ENCODE measurements around the gene IL4R. TPM values are rescaled to one million over a fixed set of nuclear protein-coding genes. Genes with fewer than 3 reads are reported as not detected.

Gene IL4R
- total RNA-seq, 1 experiment from 2014 or later, result 29.6 TPM

DNA sequence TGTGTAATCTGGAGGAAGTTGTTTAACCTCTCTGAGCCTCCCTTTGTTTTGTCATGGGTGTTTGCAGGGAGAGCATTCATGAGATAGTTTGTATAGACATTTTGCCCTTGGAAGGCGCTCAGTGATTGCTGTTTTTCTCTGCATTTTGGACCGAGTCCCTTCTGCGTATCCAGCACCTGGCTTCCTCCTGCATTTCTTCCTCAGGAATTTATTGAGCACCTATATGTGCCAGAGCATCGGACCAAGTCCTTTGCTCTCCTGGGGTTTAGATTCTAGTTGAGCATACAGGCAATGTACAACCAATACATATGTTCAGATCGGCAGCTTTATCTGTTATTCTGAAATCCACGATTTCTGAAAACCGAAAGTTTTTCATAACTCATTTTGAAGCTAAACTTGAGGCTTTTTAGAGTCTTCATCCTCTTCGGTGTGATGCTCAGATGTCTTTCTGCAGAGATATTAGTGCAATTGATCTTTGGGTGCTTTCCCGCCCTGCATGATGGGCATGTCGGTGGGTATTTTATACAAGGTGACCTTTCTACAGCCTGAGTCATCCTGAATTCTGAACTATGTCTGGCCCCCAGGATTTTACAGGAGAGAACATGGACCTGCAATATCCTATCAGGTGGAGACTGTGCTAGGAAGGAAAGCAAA is 4.1 kb downstream of the IL4R start:
- peaks cover 78% of the 10 kb centered on the region for H3K79me2 ChIP-seq (ENCODE audit: insufficient read depth, low read length)
- no peaks in the 10 kb centered on the region for H4K20me1 ChIP-seq (ENCODE audit: insufficient read depth)
- H3K9me2 ChIP-seq (ENCODE audit: insufficient read depth), result no peaks in the 10 kb centered on the region
- no peaks in the 10 kb centered on the region for H3K9me3 ChIP-seq (ENCODE audit: control insufficient read depth in 1 of 2, insufficient read depth in 1 of 2, low read depth in 1 of 2, low read length in 2 of 2)
- no peak overlapping the region for H2AFZ ChIP-seq (ENCODE audit: low read depth, low read length, poor library complexity, severe bottlenecking)
- no peak overlapping the region for H3K4me2 ChIP-seq (ENCODE audit: low read length)
- DNase-seq (ENCODE audit: low read depth, low spot score) (no peak), ATAC-seq (no peak)
- RAD21 ChIA-PET (ENCODE audit: low non-redundant PET in 1 of 2, low total read pairs in 2 of 2, uncharacterized antibody in 2 of 2, unreplicated experiment in 2 of 2), result interaction anchor here in 1 of 2 experiments (0.6 kb wide), 1 partner anchor 42 kb away, joined by 4 read pairs; no protein-coding TSS in a partner anchor
- POLR2A ChIA-PET, result no interaction called here
- H3K9ac ChIP-seq (ENCODE audit: low read length), result no peak overlapping the region
- no peaks in the 10 kb centered on the region for H3K36me3 ChIP-seq (ENCODE audit: control insufficient read depth in 1 of 2, insufficient read depth in 2 of 2, low read length in 2 of 2)
- TF ChIP-seq ZFX (IDR thresholded peaks at IDR 0.05) (no peak), SIN3A (IDR thresholded peaks at IDR 0.05; ENCODE audit: low read depth) (no peak), ELF1 (IDR thresholded peaks at IDR 0.05; ENCODE audit: borderline replicate concordance, low read depth) (no peak), FOSL1 (IDR thresholded peaks at IDR 0.05; ENCODE audit: low read depth) (no peak), EZH2 (IDR thresholded peaks at IDR 0.05) (no peak), EGR1 (IDR thresholded peaks at IDR 0.05; ENCODE audit: low read depth) (no peak), EZH2phosphoT487 (IDR thresholded peaks at IDR 0.05; ENCODE audit: borderline replicate concordance) (no peak)
- TF ChIP-seq, protein P1, sequence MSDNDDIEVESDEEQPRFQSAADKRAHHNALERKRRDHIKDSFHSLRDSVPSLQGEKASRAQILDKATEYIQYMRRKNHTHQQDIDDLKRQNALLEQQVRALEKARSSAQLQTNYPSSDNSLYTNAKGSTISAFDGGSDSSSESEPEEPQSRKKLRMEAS (IDR thresholded peaks at IDR 0.05), result no peak
- TF ChIP-seq, protein P2, sequence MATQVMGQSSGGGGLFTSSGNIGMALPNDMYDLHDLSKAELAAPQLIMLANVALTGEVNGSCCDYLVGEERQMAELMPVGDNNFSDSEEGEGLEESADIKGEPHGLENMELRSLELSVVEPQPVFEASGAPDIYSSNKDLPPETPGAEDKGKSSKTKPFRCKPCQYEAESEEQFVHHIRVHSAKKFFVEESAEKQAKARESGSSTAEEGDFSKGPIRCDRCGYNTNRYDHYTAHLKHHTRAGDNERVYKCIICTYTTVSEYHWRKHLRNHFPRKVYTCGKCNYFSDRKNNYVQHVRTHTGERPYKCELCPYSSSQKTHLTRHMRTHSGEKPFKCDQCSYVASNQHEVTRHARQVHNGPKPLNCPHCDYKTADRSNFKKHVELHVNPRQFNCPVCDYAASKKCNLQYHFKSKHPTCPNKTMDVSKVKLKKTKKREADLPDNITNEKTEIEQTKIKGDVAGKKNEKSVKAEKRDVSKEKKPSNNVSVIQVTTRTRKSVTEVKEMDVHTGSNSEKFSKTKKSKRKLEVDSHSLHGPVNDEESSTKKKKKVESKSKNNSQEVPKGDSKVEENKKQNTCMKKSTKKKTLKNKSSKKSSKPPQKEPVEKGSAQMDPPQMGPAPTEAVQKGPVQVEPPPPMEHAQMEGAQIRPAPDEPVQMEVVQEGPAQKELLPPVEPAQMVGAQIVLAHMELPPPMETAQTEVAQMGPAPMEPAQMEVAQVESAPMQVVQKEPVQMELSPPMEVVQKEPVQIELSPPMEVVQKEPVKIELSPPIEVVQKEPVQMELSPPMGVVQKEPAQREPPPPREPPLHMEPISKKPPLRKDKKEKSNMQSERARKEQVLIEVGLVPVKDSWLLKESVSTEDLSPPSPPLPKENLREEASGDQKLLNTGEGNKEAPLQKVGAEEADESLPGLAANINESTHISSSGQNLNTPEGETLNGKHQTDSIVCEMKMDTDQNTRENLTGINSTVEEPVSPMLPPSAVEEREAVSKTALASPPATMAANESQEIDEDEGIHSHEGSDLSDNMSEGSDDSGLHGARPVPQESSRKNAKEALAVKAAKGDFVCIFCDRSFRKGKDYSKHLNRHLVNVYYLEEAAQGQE (IDR thresholded peaks at IDR 0.05; ENCODE audit: low read depth), result no peak
- H3K27me3 ChIP-seq (ENCODE audit: insufficient read depth, low read length), result no peaks in the 10 kb centered on the region
- peaks cover 11 to 62% of the 10 kb centered on the region in 2 experiments for H3K4me1 ChIP-seq (ENCODE audit: control insufficient read depth in 1 of 2, insufficient read depth in 2 of 2, low read length in 2 of 2)
- no TSS peak for BruUV-seq (replicated peaks)
- intact Hi-C loops (cut with micrococcal nuclease), result loop anchor here (5.0 kb wide), 1 partner anchor 51 kb away; the partner anchor contains the start of gene NSMCE1
- no peak overlapping the region for H3K27ac ChIP-seq (ENCODE audit: low read depth, low read length)
- no peak overlapping the region for H3K4me3 ChIP-seq (replicated peaks in 1 of 2; ENCODE audit: low read depth in 1 of 2, low read length in 2 of 2)
- CTCF ChIA-PET, result no interaction called here
